Activated T-helper 2 cell treated with anti-CD3 and anti-CD28 coated beads, Interferon-gamma antibody, Interleukin-2, Interleukin-4, amounts not matched to agents 10 μg/mL and 5 μg/mL and 100 μg/mL, durations not matched to agents 14 hours and 24 hours and 36 hours (primary cell): ENCODE data around the gene TMEM106B. TPM values are rescaled to one million over a fixed set of nuclear protein-coding genes. Genes with fewer than 3 reads are reported as not detected.

Experiments
- DNase-seq: peaks from one replicate; pipeline ENCODE4 v3.0.0; 2021; ENCODE audit warnings: low spot score
- H3K27ac Mint-ChIP-seq: one replicate; pipeline ENCODE4 v1.8.0; 2021; ENCODE audit warnings: mixed read lengths
- H3K27me3 Mint-ChIP-seq: one replicate; pipeline ENCODE4 v1.8.0; 2021; ENCODE audit warnings: low read depth, mixed read lengths
- H3K36me3 Mint-ChIP-seq: one replicate; pipeline ENCODE4 v1.8.0; 2021; ENCODE audit warnings: low read depth, mixed read lengths
- H3K4me1 Mint-ChIP-seq: one replicate; pipeline ENCODE4 v1.8.0; 2021; ENCODE audit warnings: low read depth, mixed read lengths
- H3K4me3 Mint-ChIP-seq: one replicate; pipeline ENCODE4 v1.8.0; 2021; ENCODE audit warnings: low read depth, mild to moderate bottlenecking, moderate library complexity, mixed read lengths
- H3K9me3 Mint-ChIP-seq: one replicate; pipeline ENCODE4 v1.8.0; 2021; ENCODE audit warnings: mixed read lengths
- intact Hi-C: fragments of 100-400 bp; cut with micrococcal nuclease; formaldehyde crosslinking; loops from one replicate; pipeline ENCODE4 v1.15.1; 2023
- total RNA-seq: library from RNA; stranded (reverse); gene quantifications from 2 replicates; pipeline ENCODE4 v1.2.3, GENCODE V29; 2022

Gene TMEM106B
- total RNA-seq, 1 donor from 2014 or later, result 24.1 TPM

DNA sequence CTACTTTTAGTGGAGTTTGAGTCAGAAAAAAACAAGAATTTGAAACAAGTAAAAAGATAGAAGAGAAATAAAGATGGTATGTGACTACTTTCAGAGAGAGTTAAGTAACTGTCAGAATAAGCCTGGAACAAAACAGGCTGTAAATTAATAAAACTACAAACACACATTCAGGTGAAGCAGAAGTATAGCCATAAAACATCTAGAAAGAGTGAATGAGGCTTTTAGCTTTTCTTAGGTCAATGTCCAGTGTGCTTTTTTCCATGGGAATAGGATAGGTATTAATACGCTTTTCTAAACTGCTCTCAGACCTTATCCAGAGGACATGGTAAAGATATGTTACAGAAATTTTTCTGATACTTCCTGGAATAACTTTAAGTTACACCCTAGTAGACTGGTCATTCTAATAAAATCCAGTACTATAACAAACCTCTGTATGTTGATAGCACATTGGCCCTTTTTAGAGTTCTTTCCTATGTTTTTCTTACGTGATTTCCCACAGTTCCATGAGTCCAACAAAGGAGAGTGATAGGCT, 23.3 kb downstream of the TMEM106B start:
- Mint-ChIP-seq H3K4me3 (no peak overlapping the region), H3K36me3 (peaks cover 49% of the 10 kb centered on the region), H3K27me3 (no peaks in the 10 kb centered on the region), H3K27ac (no peak overlapping the region), H3K4me1 (peaks cover 4% of the 10 kb centered on the region), H3K9me3 (peaks cover 5% of the 10 kb centered on the region)
- no peak for DNase-seq
- intact Hi-C loops, result no loop called here

DNA sequence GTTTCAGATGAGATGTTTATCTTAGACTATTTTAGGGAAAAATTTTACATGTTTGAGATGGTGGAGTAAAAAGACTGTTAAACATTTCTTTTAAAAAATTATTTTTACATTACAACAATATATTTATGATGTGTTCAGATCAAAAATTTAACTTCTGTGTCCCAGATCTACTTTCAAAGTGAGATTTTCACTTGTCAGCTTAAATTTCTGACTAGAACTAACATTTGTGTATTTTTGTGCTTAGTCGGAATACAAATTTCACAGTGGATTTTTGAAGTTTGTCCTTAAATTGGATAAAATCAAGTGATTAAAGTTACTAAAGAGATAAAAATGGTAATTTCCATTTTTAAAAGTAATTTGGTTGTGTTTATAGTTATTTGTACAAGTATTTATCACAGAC, 24.9 kb downstream of the TMEM106B start:
- H3K4me3 Mint-ChIP-seq, result no peak overlapping the region
- H3K27me3 Mint-ChIP-seq, result no peaks in the 10 kb centered on the region
- DNase-seq, result no peak
- H3K36me3 Mint-ChIP-seq, result peaks cover 46% of the 10 kb centered on the region
- H3K9me3 Mint-ChIP-seq, result peaks cover 5% of the 10 kb centered on the region
- intact Hi-C loops, result no loop called here
- peaks cover 11% of the 10 kb centered on the region for H3K4me1 Mint-ChIP-seq
- H3K27ac Mint-ChIP-seq, result no peak overlapping the region

DNA sequence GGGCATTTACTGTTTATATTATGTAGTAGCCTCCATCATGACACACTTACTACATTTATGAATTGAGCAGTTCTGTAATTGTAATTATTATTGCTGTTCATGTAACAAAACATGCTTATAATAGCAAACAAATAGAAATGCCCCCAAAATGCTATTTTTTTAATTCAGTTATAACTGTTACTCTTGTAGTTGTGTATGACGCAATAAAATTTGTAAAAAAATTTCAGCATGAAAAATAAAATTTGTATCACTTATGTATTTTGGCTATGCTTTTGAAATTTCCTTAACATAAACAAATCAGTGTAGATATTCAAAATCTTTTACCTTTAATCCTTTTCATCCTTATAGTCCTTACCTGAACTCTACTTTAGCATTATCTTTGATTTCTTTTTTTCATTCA, 25.9 kb downstream of the TMEM106B start:
- H3K27me3 Mint-ChIP-seq, result no peaks in the 10 kb centered on the region
- peaks cover 45% of the 10 kb centered on the region for H3K36me3 Mint-ChIP-seq
- peaks cover 11% of the 10 kb centered on the region for H3K4me1 Mint-ChIP-seq
- intact Hi-C loops, result no loop called here
- DNase-seq, result no peak
- H3K27ac Mint-ChIP-seq, result no peak overlapping the region
- H3K9me3 Mint-ChIP-seq, result peaks cover 5% of the 10 kb centered on the region
- H3K4me3 Mint-ChIP-seq, result no peak overlapping the region

DNA sequence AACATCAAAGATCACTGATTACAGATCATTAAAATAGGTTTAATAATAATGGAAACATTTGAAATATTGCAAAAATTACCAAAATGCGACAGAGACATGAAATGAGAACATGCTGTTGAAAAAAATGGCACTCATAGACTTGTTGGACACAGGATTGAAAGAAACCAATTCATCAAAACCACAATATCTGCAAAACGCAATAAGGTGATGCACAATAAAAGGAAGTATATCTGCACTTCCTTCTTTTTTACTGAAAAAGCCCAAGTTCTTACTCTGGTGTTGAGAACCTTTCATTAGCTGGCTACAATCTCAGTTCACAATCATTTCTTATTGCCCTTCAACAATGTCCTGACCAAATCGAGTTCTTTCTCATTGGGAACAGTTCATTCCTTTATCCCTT, 28.7 kb downstream of the TMEM106B start:
- no peak overlapping the region for H3K4me3 Mint-ChIP-seq
- peaks cover 7% of the 10 kb centered on the region for H3K4me1 Mint-ChIP-seq
- H3K27me3 Mint-ChIP-seq, result no peaks in the 10 kb centered on the region
- H3K27ac Mint-ChIP-seq, result no peak overlapping the region
- peaks cover 30% of the 10 kb centered on the region for H3K36me3 Mint-ChIP-seq
- peaks cover 5% of the 10 kb centered on the region for H3K9me3 Mint-ChIP-seq
- DNase-seq, result no peak
- intact Hi-C loops, result no loop called here

DNA sequence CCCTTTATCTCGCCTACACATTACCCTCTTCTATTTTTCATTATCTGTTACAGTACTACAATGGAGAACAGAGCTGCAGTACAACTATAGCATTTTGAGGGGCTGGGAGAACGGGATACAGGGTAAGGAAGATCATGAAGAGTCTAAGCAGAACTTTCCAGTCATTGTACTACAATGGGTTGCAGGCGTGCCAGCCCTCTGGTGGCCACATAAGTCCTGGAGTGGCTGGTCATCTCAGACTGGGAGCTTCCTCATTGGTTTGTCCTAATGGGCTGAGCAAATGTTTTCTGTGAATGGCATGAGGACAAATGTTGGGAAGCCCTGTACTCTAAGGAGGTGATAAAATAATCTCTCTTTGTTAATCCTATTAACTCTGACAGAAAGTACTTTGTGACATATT, 33.0 kb downstream of the TMEM106B start:
- Mint-ChIP-seq H3K27me3 (no peaks in the 10 kb centered on the region), H3K36me3 (peaks cover 10% of the 10 kb centered on the region), H3K27ac (no peak overlapping the region), H3K4me3 (no peak overlapping the region), H3K9me3 (no peaks in the 10 kb centered on the region), H3K4me1 (peaks cover 7% of the 10 kb centered on the region)
- intact Hi-C loops, result no loop called here
- no peak for DNase-seq

DNA sequence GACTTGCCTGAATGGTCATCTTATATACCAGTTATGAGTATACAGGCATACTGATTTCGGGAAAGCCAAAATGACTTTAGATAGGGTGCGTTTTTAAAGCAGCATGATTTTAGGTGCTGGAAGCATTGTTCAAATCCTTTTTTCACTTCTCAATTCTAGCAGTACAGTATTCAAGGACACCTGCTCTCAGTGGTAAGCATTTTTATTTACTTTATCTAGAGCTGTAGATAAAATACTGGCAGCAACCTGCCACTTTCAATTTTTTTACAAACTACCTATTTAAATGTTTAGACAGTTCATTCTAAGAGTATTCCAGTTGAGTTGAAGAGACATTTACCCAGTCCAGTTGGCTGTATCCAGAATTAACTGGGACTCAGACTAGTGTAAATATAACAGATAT, 33.6 kb downstream of the TMEM106B start:
- intact Hi-C loops, result no loop called here
- no peak for DNase-seq
- no peak overlapping the region for H3K27ac Mint-ChIP-seq
- peaks cover 8% of the 10 kb centered on the region for H3K36me3 Mint-ChIP-seq
- peaks cover 3% of the 10 kb centered on the region for H3K27me3 Mint-ChIP-seq
- peaks cover 6% of the 10 kb centered on the region for H3K4me1 Mint-ChIP-seq
- no peak overlapping the region for H3K4me3 Mint-ChIP-seq
- no peaks in the 10 kb centered on the region for H3K9me3 Mint-ChIP-seq

DNA sequence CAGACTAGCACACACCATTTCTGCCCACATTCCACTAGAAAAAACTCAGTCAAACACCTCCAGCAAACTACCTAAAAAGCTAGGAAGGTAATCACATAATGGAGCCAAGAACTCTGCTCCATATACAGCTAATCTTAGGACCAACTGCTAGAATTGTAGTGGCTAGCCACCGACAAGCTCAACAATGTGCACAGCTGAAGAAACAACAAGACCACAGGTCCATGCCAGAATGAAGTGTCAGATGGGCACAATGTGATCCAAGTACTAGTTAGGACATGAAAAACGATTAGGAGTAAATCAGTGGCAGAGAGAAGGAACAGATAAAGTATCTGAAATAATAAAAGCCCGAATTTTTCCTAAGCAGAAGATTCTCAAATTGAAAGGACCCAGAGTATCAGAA, 38.6 kb downstream of the TMEM106B start:
- Mint-ChIP-seq H3K36me3 (peaks cover 22% of the 10 kb centered on the region), H3K9me3 (peaks cover 27% of the 10 kb centered on the region), H3K27me3 (peaks cover 29% of the 10 kb centered on the region), H3K27ac (no peak overlapping the region), H3K4me3 (no peak overlapping the region), H3K4me1 (no peaks in the 10 kb centered on the region)
- DNase-seq, result no peak
- intact Hi-C loops, result no loop called here

DNA sequence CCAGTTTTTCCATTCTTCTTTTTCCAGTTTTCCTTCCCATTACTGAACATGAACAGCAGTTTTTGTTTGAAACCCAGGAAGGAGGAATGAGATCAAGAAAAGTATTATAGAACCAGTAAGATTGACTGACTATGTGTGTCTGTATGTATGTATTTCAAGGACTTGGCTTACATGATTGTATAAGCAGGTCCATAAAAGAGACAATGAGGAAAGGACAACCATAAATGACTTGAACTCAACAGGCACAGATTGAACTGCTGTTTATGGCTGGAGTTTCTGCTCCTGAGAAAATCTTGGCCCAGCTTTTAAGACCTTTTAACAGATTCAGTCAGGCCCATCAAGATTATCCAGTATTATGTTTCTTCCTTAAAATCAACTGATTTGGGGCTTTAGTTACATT, 39.1 kb downstream of the TMEM106B start:
- Mint-ChIP-seq H3K27me3 (peaks cover 29% of the 10 kb centered on the region), H3K9me3 (peaks cover 27% of the 10 kb centered on the region), H3K4me3 (no peak overlapping the region), H3K27ac (no peak overlapping the region), H3K36me3 (peaks cover 22% of the 10 kb centered on the region), H3K4me1 (no peaks in the 10 kb centered on the region)
- DNase-seq, result no peak
- intact Hi-C loops, result no loop called here

DNA sequence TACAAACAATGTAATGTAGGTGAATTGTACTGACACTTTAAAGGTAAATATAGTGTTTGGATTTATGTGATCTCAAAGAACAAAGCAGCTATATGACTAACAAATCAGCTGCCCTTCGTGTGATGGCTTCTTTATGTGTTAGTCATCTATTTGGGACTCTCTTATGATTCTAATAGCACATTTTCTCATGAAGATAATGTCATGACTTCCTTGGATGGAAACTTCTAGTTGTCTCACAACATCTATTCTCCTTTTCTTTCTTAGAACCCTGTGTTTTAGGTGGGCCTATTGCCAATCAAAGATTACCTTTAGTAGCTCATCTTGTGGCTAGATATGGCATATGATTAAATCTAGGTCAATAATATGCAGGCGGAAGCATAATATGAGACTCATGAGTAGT, 45.0 kb downstream of the TMEM106B start:
- peaks cover 25% of the 10 kb centered on the region for H3K9me3 Mint-ChIP-seq
- intact Hi-C loops, result loop anchor here (2.0 to 5.0 kb wide), 4 partner anchors 21 to 146 kb away; partner anchors contain the start of gene VWDE
- peaks cover 12% of the 10 kb centered on the region for H3K4me1 Mint-ChIP-seq
- H3K27me3 Mint-ChIP-seq, result peaks cover 25% of the 10 kb centered on the region
- peaks cover 20% of the 10 kb centered on the region for H3K36me3 Mint-ChIP-seq
- no peak overlapping the region for H3K4me3 Mint-ChIP-seq
- no peak for DNase-seq
- no peak overlapping the region for H3K27ac Mint-ChIP-seq

DNA sequence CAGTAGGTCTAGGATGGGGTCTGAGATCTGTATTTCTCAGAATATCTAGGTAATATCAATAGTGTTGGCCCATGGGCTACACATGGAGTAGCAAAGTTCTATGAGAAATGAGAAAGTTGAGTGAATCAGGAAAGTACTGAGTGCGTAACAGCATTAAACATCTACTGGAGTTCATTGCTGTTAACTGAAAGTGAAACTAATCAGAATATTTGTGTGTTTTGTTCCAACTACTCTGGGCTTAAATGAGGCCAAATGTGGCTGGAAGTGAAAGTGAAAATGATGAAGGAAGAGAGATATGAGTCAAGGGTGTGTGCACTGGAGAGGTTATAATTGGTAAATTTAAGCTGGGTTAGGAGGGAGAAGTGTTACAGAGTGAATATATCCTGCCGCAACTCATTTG, 46.5 kb downstream of the TMEM106B start:
- H3K4me1 Mint-ChIP-seq, result peaks cover 12% of the 10 kb centered on the region
- peaks cover 6% of the 10 kb centered on the region for H3K36me3 Mint-ChIP-seq
- no peak overlapping the region for H3K27ac Mint-ChIP-seq
- H3K9me3 Mint-ChIP-seq, result peaks cover 10% of the 10 kb centered on the region
- intact Hi-C loops, result loop anchor here (1.0 to 5.0 kb wide), 5 partner anchors 19 to 145 kb away; partner anchors contain the start of genes TMEM106B and VWDE
- no peak overlapping the region for H3K4me3 Mint-ChIP-seq
- DNase-seq, result peak; percentile 43
- H3K27me3 Mint-ChIP-seq, result peaks cover 15% of the 10 kb centered on the region

DNA sequence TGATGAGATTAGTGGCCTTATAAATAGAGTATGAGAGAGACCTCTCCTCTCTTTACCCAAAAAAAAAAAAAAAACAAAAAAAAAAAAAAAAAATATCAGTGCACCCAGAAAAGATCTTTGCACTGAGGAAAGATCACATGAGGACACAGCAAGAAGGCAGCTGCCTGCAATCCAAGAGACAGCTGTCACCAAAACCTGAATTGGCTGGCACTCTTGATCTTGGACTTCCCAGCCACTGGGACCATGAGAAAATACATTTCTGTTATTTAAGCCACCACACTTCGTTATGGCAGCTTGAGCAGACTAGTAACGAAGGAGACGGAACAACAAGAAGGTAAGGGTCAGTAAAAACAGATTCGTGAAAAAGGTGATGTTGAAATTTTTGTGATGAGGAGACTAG, 47.0 kb downstream of the TMEM106B start:
- no peak for DNase-seq
- Mint-ChIP-seq H3K4me3 (no peak overlapping the region), H3K4me1 (peaks cover 12% of the 10 kb centered on the region), H3K36me3 (peaks cover under 1% of the 10 kb centered on the region), H3K27ac (no peak overlapping the region), H3K9me3 (peaks cover 5% of the 10 kb centered on the region), H3K27me3 (peaks cover 16% of the 10 kb centered on the region)
- intact Hi-C loops, result loop anchor here (5.0 kb wide), 3 partner anchors 54 to 144 kb away; partner anchors contain the start of gene VWDE

DNA sequence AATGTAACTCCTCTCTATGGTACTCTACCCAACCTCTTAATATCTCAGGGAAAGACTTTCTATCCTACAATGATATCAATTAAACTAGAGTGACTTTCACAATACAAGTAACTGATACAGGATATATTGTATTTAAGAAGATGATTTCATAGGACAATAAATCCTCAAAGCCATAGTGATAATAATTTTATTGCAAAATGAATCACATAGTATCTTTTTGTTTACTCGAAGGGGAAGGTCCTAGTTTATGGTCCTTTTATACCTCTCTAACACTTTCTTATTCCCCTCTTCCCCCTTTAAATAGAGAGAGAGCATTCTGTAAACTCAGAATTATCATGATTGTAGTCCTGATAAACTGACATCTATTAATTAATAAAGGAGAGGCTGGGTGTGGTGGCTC, 56.4 kb downstream of the TMEM106B start:
- intact Hi-C loops, result no loop called here
- Mint-ChIP-seq H3K9me3 (no peaks in the 10 kb centered on the region), H3K36me3 (no peaks in the 10 kb centered on the region), H3K27ac (no peak overlapping the region), H3K4me3 (no peak overlapping the region), H3K4me1 (no peaks in the 10 kb centered on the region), H3K27me3 (peaks cover 25% of the 10 kb centered on the region)
- no peak for DNase-seq

DNA sequence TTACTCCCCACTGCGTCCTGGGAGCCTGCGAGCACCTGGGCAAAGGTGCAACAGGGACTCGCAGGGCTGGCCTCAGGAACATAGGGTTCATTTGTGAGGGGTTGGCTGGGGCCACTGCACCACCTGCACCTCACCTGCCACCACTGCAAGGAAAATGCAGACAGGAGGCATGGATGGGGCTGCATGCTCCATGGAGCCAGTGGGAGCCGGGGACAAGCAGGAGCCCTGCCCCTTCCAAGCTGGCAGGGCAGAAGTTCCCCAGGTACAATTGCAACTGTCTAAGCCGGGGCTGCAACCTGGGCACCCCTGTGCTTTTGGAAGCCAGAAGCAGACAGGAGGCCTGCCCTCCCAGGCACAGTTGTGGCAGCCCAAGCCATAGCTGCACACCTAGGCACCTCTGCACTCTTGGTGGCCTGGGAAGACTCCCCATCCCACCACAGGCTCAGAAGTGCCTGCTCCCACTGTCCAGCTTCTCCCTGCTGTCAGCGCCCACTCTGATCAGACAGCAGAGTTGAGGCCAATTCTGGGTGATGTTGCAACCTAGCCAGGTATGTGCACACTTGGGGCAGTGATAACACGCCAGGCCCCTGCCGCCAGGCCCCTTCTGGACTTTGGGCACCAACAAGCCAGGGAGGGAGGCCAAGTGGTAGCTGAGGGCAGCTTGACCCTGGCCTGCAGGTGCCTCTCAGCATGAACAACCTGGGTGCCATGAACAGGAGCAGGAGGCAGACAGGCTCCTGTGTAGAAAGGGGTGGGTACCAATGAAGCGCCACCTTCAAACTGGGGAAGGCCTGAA, 58.2 kb downstream of the TMEM106B start:
- no peak overlapping the region for H3K4me3 Mint-ChIP-seq
- no peaks in the 10 kb centered on the region for H3K36me3 Mint-ChIP-seq
- peaks cover 22% of the 10 kb centered on the region for H3K27me3 Mint-ChIP-seq
- H3K9me3 Mint-ChIP-seq, result no peaks in the 10 kb centered on the region
- no peak for DNase-seq
- H3K4me1 Mint-ChIP-seq, result no peaks in the 10 kb centered on the region
- intact Hi-C loops, result no loop called here
- no peak overlapping the region for H3K27ac Mint-ChIP-seq
